ENCODE measurements around the gene CCDC59. TPM values are rescaled to one million over a fixed set of nuclear protein-coding genes. Genes with fewer than 3 reads are reported as not detected.

CCDC59 gene
- total and polyA plus RNA-seq, 9 of the 15 experiments (the other 6 are each of a cell fraction or from before 2014, with no cell fraction given): 34.0 to 186 (median 119) TPM

DNA sequence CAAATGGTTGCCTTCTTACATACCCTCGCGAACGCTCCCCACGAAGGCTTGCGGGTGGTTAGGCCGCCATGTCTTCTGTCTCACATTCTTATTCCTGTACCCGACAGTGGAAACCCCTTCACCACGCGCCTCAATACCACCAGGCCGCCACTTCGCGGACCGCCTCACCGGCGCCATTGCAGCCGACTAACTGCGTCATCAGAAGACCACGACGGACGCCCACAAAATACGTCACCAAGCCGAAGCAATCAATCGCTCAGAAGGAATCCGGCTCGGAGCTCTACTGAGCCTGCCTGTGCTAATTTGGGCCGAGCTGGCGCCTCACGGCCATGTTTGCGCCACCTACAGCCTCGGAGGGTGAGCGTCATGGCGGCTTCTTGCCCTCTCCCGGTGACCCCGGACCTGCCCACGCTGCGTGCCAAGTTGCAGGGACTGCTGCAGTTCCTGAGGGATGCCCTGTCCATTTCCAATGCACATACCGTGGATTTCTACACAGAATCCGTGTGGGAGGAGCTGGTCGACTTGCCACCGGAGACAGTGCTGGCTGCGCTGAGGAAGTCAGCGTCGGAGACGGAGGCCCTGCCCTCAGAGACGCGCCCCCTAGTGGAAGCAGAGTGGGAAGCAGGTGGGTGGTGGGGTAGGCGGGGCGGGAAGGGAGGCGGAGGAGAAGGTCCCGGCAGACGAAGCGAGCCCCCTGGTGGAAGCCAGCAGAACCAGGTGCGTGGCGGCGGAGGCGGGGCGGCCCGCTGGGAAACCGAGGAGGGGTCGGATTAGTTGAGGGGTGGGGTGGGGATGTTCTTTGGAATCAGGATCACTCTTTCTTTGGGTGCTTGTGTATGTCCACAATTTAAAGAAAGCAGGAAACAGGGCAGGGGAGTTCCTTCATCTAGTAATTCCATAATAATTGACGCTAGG lies at the start of gene CCDC59, which contains the start of gene METTL25 (continued):
- peak; percentile 51 for TF ChIP-seq ARID4B (CRISPR knock-in tag; IDR thresholded peaks at IDR 0.05)
- no peak for TF ChIP-seq RBM25 (IDR thresholded peaks at IDR 0.05; ENCODE audit: low read depth, low read length, severe bottlenecking)
- TF ChIP-seq PHB2 (IDR thresholded peaks at IDR 0.05; ENCODE audit: low read depth): no peak
- TF ChIP-seq, protein P1, sequence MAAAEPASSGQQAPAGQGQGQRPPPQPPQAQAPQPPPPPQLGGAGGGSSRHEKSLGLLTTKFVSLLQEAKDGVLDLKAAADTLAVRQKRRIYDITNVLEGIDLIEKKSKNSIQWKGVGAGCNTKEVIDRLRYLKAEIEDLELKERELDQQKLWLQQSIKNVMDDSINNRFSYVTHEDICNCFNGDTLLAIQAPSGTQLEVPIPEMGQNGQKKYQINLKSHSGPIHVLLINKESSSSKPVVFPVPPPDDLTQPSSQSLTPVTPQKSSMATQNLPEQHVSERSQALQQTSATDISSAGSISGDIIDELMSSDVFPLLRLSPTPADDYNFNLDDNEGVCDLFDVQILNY (CRISPR knock-in tag; IDR thresholded peaks at IDR 0.05): peak; percentile 88; the same call in 1 of the 2 replicates
- TF ChIP-seq EHMT2 (IDR thresholded peaks at IDR 0.05): peak; percentile 55; the same call in 1 of the 2 replicates
- no peak for TF ChIP-seq FOXJ2 (tag; IDR thresholded peaks at IDR 0.05)
- TF ChIP-seq, protein P2, sequence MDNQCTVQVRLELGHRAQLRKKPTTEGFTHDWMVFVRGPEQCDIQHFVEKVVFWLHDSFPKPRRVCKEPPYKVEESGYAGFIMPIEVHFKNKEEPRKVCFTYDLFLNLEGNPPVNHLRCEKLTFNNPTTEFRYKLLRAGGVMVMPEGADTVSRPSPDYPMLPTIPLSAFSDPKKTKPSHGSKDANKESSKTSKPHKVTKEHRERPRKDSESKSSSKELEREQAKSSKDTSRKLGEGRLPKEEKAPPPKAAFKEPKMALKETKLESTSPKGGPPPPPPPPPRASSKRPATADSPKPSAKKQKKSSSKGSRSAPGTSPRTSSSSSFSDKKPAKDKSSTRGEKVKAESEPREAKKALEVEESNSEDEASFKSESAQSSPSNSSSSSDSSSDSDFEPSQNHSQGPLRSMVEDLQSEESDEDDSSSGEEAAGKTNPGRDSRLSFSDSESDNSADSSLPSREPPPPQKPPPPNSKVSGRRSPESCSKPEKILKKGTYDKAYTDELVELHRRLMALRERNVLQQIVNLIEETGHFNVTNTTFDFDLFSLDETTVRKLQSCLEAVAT (IDR thresholded peaks at IDR 0.05): peak; percentile 96 to 100
- TF ChIP-seq C11orf30 (IDR thresholded peaks at IDR 0.05; ENCODE audit: low read depth): peak; percentile 100
- TF ChIP-seq, protein P3, sequence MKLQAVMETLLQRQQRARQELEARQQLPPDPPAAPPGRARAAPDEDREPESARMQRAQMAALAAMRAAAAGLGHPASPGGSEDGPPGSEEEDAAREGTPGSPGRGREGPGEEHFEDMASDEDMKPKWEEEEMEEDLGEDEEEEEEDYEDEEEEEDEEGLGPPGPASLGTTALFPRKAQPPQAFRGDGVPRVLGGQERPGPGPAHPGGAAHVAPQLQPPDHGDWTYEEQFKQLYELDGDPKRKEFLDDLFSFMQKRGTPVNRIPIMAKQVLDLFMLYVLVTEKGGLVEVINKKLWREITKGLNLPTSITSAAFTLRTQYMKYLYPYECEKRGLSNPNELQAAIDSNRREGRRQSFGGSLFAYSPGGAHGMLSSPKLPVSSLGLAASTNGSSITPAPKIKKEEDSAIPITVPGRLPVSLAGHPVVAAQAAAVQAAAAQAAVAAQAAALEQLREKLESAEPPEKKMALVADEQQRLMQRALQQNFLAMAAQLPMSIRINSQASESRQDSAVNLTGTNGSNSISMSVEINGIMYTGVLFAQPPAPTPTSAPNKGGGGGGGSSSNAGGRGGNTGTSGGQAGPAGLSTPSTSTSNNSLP (IDR thresholded peaks at IDR 0.05; ENCODE audit: borderline replicate concordance, low read depth, low read length): no peak
- no peak for TF ChIP-seq CHD4 (IDR thresholded peaks at IDR 0.05; ENCODE audit: insufficient read depth, insufficient replicate concordance, low read depth, low read length, poor library complexity, severe bottlenecking)
- TF ChIP-seq ZNF146 (CRISPR knock-in tag; IDR thresholded peaks at IDR 0.05; ENCODE audit: unreplicated experiment): no peak
- no peak for TF ChIP-seq ZNF354B (CRISPR knock-in tag; IDR thresholded peaks at IDR 0.05)
- no peak for TF ChIP-seq POLR3G (IDR thresholded peaks at IDR 0.05; ENCODE audit: extremely low read depth, insufficient read length, insufficient replicate concordance)
- TF ChIP-seq CHD2 (IDR thresholded peaks at IDR 0.05; ENCODE audit: low read depth, low read length): 0 out of 2 replicates have a peak, but pooled peaks have one; percentile 26
- TF ChIP-seq ZNF780A (CRISPR knock-in tag; IDR thresholded peaks at IDR 0.05): no peak
- peak; percentile 81 for TF ChIP-seq VEZF1 (CRISPR knock-in tag; IDR thresholded peaks at IDR 0.05)
- no peak; the same call in 1 of the 2 replicates for TF ChIP-seq ERF (CRISPR knock-in tag; IDR thresholded peaks at IDR 0.05)
